ENCODE results near the gene CCDC186. TPM values are rescaled to one million over a fixed set of nuclear protein-coding genes. Genes with fewer than 3 reads are reported as not detected.

Gene CCDC186
- total RNA-seq, 1 experiment from 2014 or later = 32.7 TPM

- no peak for TF ChIP-seq CREB1 (CRISPR knock-in tag; IDR thresholded peaks at IDR 0.05)
- no peak for TF ChIP-seq IRF2 (CRISPR knock-in tag; IDR thresholded peaks at IDR 0.05; ENCODE audit: borderline replicate concordance, low read depth)
Measured at GRCh38 chr10:114179148-114179547, 5.1 kb upstream of the CCDC186 start, which contains the start of gene TDRD1 (continued).

- DNase-seq (ENCODE audit: low spot score) (no peak), ATAC-seq (no peak)
- CTCF ChIA-PET = no interaction called here
- H3K27ac Mint-ChIP-seq = no peak overlapping the region
- POLR2A ChIA-PET = no interaction called here
- no peak overlapping the region for H3K4me3 Mint-ChIP-seq
- peaks cover 12% of the 10 kb centered on the region for H3K27me3 Mint-ChIP-seq (ENCODE audit: low read depth)
- no peak for TF ChIP-seq ZNF423 (CRISPR knock-in tag; IDR thresholded peaks at IDR 0.05)
- no peak for TF ChIP-seq ELF4 (CRISPR knock-in tag; IDR thresholded peaks at IDR 0.05; ENCODE audit: low read depth)
- TF ChIP-seq E2F1 (CRISPR knock-in tag; IDR thresholded peaks at IDR 0.05) = no peak
- no peak for TF ChIP-seq RELA (CRISPR knock-in tag; IDR thresholded peaks at IDR 0.05; ENCODE audit: borderline replicate concordance)
- TF ChIP-seq, protein P1, sequence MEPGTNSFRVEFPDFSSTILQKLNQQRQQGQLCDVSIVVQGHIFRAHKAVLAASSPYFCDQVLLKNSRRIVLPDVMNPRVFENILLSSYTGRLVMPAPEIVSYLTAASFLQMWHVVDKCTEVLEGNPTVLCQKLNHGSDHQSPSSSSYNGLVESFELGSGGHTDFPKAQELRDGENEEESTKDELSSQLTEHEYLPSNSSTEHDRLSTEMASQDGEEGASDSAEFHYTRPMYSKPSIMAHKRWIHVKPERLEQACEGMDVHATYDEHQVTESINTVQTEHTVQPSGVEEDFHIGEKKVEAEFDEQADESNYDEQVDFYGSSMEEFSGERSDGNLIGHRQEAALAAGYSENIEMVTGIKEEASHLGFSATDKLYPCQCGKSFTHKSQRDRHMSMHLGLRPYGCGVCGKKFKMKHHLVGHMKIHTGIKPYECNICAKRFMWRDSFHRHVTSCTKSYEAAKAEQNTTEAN (CRISPR knock-in tag; IDR thresholded peaks at IDR 0.05) = no peak
- TF ChIP-seq NFATC4 (CRISPR knock-in tag; IDR thresholded peaks at IDR 0.05) = no peak
- no peak for TF ChIP-seq SP1 (CRISPR knock-in tag; conservative IDR thresholded peaks at IDR 0.05)
- TF ChIP-seq, protein P2, sequence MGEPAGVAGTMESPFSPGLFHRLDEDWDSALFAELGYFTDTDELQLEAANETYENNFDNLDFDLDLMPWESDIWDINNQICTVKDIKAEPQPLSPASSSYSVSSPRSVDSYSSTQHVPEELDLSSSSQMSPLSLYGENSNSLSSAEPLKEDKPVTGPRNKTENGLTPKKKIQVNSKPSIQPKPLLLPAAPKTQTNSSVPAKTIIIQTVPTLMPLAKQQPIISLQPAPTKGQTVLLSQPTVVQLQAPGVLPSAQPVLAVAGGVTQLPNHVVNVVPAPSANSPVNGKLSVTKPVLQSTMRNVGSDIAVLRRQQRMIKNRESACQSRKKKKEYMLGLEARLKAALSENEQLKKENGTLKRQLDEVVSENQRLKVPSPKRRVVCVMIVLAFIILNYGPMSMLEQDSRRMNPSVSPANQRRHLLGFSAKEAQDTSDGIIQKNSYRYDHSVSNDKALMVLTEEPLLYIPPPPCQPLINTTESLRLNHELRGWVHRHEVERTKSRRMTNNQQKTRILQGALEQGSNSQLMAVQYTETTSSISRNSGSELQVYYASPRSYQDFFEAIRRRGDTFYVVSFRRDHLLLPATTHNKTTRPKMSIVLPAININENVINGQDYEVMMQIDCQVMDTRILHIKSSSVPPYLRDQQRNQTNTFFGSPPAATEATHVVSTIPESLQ (CRISPR knock-in tag; IDR thresholded peaks at IDR 0.05) = no peak
- no peak for TF ChIP-seq HMGA2 (CRISPR knock-in tag; IDR thresholded peaks at IDR 0.05)
- TF ChIP-seq, protein P3, sequence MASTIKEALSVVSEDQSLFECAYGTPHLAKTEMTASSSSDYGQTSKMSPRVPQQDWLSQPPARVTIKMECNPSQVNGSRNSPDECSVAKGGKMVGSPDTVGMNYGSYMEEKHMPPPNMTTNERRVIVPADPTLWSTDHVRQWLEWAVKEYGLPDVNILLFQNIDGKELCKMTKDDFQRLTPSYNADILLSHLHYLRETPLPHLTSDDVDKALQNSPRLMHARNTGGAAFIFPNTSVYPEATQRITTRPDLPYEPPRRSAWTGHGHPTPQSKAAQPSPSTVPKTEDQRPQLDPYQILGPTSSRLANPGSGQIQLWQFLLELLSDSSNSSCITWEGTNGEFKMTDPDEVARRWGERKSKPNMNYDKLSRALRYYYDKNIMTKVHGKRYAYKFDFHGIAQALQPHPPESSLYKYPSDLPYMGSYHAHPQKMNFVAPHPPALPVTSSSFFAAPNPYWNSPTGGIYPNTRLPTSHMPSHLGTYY (CRISPR knock-in tag; IDR thresholded peaks at IDR 0.05) = no peak
- TF ChIP-seq ZSCAN18 (CRISPR knock-in tag; IDR thresholded peaks at IDR 0.05) = no peak
- TF ChIP-seq ZNF317 (CRISPR knock-in tag; IDR thresholded peaks at IDR 0.05; ENCODE audit: borderline replicate concordance, low read depth) = no peak
- no peak for TF ChIP-seq ZNF138 (CRISPR knock-in tag; conservative IDR thresholded peaks at IDR 0.05)
- TF ChIP-seq ARID4B (CRISPR knock-in tag; IDR thresholded peaks at IDR 0.05; ENCODE audit: borderline replicate concordance) = no peak
- TF ChIP-seq GTF2I (CRISPR knock-in tag; conservative IDR thresholded peaks at IDR 0.05) = no peak
- no peak for TF ChIP-seq MYBL2 (CRISPR knock-in tag; IDR thresholded peaks at IDR 0.05)
- no peak for TF ChIP-seq NFYB (CRISPR knock-in tag; conservative IDR thresholded peaks at IDR 0.05; ENCODE audit: low read depth)
- TF ChIP-seq OVOL2 (CRISPR knock-in tag; IDR thresholded peaks at IDR 0.05; ENCODE audit: borderline replicate concordance) = no peak
- H3K4me1 Mint-ChIP-seq = peaks cover 51% of the 10 kb centered on the region
- H3K36me3 Mint-ChIP-seq = peaks cover 3% of the 10 kb centered on the region; the same call in 1 of the 2 replicates
- no peaks in the 10 kb centered on the region for H3K9me3 Mint-ChIP-seq
Measured at GRCh38 chr10:114176511-114176910, 2.5 kb upstream of the CCDC186 start.
